Middle frontal gyrus (tissue), 1 donor: ENCODE results near the gene TNFSF12.
A peak's percentile ranks its signal among the peaks of the same experiment; 100 is the strongest.
"Not testable (repeated sequence)": the region's sequence is repeated elsewhere in the genome, so short reads cannot be mapped to it uniquely, and the experiment has no call there.

Source experiments
- DNase-seq: peaks from one replicate; pipeline ENCODE4 v3.0.0-alpha.2; 2015; ENCODE audit warnings: low spot score; ENCODE audit errors: extremely low spot score

Gene TNFSF12

GRCh38 chr17:7583253-7584109, 34.6 kb downstream of the TNFSF12 start, which contains the start of gene MPDU1:
Gene MPDU1 (plus strand): TSS chr17:7583852. CDS start chr17:7583863, 11 bp downstream.
- peak; percentile 90 for DNase-seq

DNA sequence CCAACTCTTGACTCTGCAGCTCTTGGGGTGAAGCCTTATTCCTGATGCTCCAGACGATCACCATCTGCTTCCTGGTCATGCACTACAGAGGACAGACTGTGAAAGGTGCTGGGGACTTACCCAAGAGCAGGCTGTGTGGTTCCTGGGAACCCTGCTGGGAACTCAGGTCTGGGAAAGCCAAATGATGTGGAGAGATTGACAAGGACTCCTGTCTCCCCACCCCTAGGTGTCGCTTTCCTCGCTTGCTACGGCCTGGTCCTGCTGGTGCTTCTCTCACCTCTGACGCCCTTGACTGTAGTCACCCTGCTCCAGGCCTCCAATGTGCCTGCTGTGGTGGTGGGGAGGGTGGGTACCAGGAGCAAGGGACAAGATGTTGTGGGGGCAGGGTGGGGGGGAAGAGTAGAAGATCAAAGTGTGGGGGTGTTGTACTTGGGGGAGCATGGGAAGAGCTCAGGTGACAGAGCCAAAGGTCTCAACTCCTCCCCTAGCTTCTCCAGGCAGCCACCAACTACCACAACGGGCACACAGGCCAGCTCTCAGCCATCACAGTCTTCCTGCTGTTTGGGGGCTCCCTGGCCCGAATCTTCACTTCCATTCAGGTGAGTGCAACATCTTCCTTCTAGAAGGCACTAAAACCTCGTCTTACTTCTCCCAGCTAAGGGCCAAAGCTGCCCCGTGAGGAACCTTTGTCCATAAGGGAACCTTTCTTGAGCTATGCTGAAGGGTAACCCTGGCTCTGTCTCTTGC, 38.0 kb downstream of the TNFSF12 start:
- DNase-seq = no peak

DNA sequence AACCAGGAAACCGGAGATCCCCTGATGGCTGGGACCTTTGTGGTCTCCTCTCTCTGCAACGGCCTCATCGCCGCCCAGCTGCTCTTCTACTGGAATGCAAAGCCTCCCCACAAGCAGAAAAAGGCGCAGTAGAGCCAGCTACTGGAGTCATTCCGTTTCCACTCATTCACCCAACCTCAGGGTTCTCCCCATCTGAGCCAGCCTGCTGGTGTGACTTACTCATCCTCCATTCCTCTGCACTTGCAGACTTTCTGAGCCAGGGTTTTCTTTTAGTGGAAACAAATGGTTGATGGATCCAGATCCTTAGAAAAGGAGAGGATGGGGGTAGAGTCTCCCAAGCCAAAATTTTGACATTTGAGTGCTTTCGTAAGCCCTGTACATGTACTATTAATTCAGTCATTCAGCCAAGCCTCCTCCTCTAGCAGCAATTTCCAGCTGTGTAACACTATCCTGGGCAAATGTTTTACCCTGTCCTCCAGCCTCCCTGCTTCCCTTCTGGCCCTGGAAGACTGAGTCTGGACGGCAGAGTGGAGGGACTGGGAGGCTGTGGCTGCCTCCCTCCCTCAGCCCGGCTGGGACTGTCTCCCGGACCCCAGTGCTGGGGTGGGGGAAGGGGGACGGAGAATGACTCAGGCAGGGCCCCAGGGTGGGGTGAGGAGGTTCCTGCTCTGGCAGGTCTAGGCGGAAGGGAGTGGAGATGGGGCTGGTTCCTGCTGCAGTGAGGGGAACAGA, 38.7 kb downstream of the TNFSF12 start:
- no peak for DNase-seq

DNA sequence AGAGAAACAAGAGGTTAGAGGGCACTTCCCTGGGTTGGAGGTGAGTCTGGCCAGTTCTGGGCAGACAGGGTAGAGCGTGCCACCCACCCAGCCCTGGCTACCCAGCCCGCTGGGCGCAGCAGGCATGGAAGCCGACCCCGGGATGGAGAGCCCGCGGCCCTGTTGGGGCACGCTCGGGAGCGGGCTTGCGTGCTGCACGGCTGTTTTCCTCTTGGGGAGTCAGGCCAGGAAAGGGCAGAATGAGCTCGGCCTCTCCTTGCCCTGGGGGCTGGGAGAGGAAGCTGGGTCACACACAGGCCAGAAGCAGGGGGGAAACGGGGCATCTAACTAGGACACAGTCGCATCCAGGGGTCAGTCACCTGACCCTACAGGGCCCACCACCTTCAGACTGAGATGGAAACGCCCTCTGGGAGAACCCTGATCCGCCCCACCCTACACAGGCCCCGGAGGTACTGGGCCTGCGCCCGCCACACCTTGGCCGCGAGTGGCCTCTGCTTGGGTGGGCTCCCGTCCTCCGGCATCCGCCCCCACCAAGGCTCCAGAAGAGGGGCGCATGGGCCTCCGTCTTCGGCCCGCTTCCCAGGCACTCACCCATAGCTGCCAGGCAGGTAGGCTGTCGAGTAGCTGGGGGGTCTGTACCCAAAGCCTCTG, 39.8 kb downstream of the TNFSF12 start:
- DNase-seq = no peak

- peak; percentile 80 for DNase-seq
These were observed 40.5 kb downstream of the TNFSF12 start for GRCh38 chr17:7589204-7589868.

DNA sequence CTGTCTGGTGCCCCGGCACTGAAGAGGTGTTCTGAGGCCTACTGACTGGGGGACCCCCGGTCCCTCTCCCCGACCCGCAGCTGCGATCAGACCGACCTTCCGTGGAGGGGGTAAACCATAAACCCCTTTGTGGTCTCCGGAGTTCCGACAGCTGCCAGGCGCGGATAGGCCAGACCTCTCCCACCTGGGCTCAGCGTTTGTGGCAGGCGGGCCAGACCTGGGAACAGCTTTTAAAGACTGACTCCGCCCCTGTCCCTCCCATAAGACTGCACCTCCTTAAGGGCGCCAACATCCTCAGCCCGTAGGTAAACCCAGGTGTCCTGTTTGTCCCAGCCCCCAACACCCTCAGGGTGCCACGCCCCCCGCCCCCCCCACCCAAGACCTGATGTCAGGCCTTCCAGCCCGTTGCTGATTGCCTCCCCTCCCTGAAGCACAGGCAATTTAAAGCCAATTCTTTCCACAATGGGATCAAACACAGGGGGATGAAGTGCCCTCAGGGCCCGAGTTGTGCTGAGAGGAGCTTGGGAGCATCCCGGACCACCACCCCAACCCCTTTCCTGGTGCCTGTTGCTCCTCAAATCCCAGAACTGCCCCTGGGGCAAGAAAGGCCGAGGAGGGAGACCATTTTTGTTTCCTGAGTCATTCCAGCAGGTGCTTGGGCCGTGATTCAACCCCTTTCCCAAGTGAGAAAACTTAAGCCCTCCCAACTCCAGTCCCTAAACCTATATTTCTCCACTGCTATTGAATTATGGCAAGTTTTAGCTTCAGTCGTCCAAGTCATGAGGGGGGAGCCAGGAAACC, 41.2 kb downstream of the TNFSF12 start, which contains the start of gene SOX15:
TSS of gene SOX15 (minus strand) at position 204 of the 801 bp plus-strand sequence. CDS start 418 bp downstream, outside the sequence.
- DNase-seq = no peak

GRCh38 chr17:7590743-7591142, 41.9 kb downstream of the TNFSF12 start:
- DNase-seq = no peak

DNA sequence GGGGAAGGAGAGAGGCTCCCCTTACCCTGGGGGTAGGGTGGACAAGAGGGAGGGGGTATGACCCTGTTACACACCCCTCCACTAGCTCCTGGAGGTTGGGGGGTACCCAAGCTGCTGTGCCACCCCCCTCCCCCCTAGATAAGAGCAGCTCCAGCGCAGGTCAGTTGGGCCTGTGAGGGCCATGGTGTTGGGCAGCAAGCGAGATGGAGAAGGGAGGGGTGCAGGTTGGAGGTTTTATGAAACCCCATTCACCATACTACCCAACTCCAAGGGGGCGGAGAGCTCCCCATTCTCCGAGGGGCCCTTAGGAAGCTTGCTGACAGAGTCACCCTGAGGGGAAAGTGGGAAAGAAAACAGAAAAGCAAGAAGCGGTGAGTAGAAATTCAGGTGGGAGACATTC, 42.7 kb downstream of the TNFSF12 start:
- no peak for DNase-seq

DNA sequence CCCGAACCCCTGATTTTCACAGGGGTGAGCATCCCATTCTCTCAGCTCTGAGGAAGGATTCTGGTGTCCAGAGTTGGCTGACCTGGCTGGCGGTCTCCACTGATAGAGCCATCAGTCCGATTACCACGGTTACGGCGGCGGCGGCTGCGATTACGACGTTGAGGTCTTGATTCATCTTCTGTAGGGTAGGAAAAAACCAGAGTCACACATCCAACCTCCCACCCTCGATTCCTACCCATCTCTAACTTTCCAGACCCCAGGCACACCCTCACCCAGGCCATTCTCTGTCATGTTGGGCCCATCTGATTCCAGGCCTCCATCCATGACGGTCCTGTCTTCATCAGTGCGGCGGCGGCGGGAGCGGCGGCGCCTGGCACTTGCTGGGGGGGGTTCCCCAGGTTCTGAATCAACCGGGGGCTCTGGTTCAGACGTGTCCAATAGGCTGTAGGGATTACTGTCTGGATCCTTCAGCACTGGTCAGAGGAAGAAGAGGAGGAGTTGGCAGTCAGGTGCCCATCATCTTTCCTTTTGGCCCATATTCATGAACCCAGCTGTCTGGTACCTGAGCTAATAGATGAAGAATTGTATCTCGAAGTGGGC, 43.7 kb downstream of the TNFSF12 start:
- DNase-seq = no peak

DNA sequence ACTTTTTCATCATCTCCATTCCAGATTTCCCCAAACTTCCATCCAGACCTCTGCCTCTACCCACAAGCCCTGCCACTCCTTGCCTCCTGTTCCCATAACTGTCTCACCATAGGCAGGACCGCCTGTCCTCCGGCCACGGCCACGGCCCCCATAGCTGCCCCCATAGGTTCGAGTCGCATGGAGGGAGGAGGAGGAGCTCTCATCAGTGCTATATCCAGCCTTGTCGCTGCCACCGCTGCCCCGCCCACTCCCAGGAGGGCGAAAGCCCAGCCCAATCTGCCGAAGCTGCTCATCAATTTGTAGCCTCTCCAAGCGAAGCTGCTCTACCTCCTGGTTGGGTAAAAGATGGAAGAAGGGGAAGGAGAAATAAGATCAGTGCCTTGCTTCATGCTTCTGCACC, 44.4 kb downstream of the TNFSF12 start:
- no peak for DNase-seq

- DNase-seq = not testable (repeated sequence)
These were observed 48.7 kb downstream of the TNFSF12 start for GRCh38 chr17:7597561-7597960.

- DNase-seq = no peak
These were observed 57.4 kb downstream of the TNFSF12 start for GRCh38 chr17:7606280-7606679.
